Measurements from ENCODE around the gene PRKN.

Gene PRKN

GRCh38 chr6:162727322-162728182 is at the start of gene PRKN, which contains the start of gene PACRG:
PRKN (minus strand) TSS chr6:162727766.
PACRG (plus strand) TSS chr6:162727974.
- peak; percentile 85 for DNase-seq (ENCODE audit: low spot score)

- DNase-seq (ENCODE audit: low spot score) = no peak
Measured at GRCh38 chr6:162777091-162777490, 49.5 kb upstream of the PRKN start.

- DNase-seq (ENCODE audit: low spot score) = no peak
Measured at GRCh38 chr6:162773996-162774395, 46.4 kb upstream of the PRKN start.

- DNase-seq (ENCODE audit: low spot score) = no peak
Measured at GRCh38 chr6:162772466-162772865, 44.9 kb upstream of the PRKN start.

GRCh38 chr6:162770955-162771354 is 43.4 kb upstream of the PRKN start:
- DNase-seq (ENCODE audit: low spot score) = no peak

GRCh38 chr6:162770136-162770535 is 42.6 kb upstream of the PRKN start:
- no peak for DNase-seq (ENCODE audit: low spot score)

GRCh38 chr6:162753775-162754174 is 26.2 kb upstream of the PRKN start:
- no peak for DNase-seq (ENCODE audit: low spot score)

- no peak for DNase-seq (ENCODE audit: low spot score)
Measured at GRCh38 chr6:162751211-162751859, 23.8 kb upstream of the PRKN start.

GRCh38 chr6:162750776-162751175 is 23.2 kb upstream of the PRKN start:
- DNase-seq (ENCODE audit: low spot score) = no peak

GRCh38 chr6:162736961-162737360 is 9.4 kb upstream of the PRKN start:
- no peak for DNase-seq (ENCODE audit: low spot score)

GRCh38 chr6:162733489-162733888 is 5.9 kb upstream of the PRKN start:
- no peak for DNase-seq (ENCODE audit: low spot score)

GRCh38 chr6:162730502-162730901 is 2.9 kb upstream of the PRKN start:
- DNase-seq (ENCODE audit: low spot score) = no peak

GRCh38 chr6:162728706-162729105 is 1.1 kb upstream of the PRKN start:
- no peak for DNase-seq (ENCODE audit: low spot score)

GRCh38 chr6:162728197-162728596 is 631 bp upstream of the PRKN start:
- DNase-seq (ENCODE audit: low spot score) = no peak

GRCh38 chr6:162726947-162727321 is 632 bp downstream of the PRKN start:
- DNase-seq (ENCODE audit: low spot score) = no peak

GRCh38 chr6:162722633-162723032 is 4.9 kb downstream of the PRKN start:
- no peak for DNase-seq (ENCODE audit: low spot score)

GRCh38 chr6:162722226-162722625 is 5.3 kb downstream of the PRKN start:
- no peak for DNase-seq (ENCODE audit: low spot score)

- no peak for DNase-seq (ENCODE audit: low spot score)
Measured at GRCh38 chr6:162721404-162721687, 6.2 kb downstream of the PRKN start.

GRCh38 chr6:162719528-162719927 is 8.0 kb downstream of the PRKN start:
- DNase-seq (ENCODE audit: low spot score) = no peak

GRCh38 chr6:162715601-162716000 is 12.0 kb downstream of the PRKN start:
- DNase-seq (ENCODE audit: low spot score) = no peak

- no peak for DNase-seq (ENCODE audit: low spot score)
Measured at GRCh38 chr6:162713974-162714780, 13.4 kb downstream of the PRKN start.

GRCh38 chr6:162712694-162713093 is 14.9 kb downstream of the PRKN start:
- no peak for DNase-seq (ENCODE audit: low spot score)

GRCh38 chr6:162711376-162711775 is 16.2 kb downstream of the PRKN start:
- no peak for DNase-seq (ENCODE audit: low spot score)
